ENCODE results near the gene PCDHGA5.

PCDHGA5 gene

GRCh38 chr5:141366016-141366896, 2.3 kb downstream of the PCDHGA5 start:
- Histone ChIP-seq H3K27me3 (peaks cover 100% of the 10 kb centered on the region), H3K4me1 (ENCODE audit: control insufficient read depth in 1 of 2, insufficient read depth in 1 of 2, low read depth in 1 of 2, low read length in 1 of 2) (no peaks in the 10 kb centered on the region), H3K27ac (no peak overlapping the region), H3K9me3 (peaks cover 43% of the 10 kb centered on the region), H3K4me3 (ENCODE audit: low read depth in 1 of 2, low read length in 1 of 2) (no peak overlapping the region), H3K36me3 (no peaks in the 10 kb centered on the region)
- no peak for TF ChIP-seq CTCF (IDR thresholded peaks at IDR 0.05)

GRCh38 chr5:141369994-141370848, 6.3 kb downstream of the PCDHGA5 start, which contains the start of gene PCDHGB3:
Gene PCDHGB3, plus strand, starts transcription at chr5:141370242. Its CDS starts 153 bp downstream, at chr5:141370395.
- Histone ChIP-seq H3K9me3 (peaks cover 44% of the 10 kb centered on the region), H3K4me1 (ENCODE audit: control insufficient read depth in 1 of 2, insufficient read depth in 1 of 2, low read depth in 1 of 2, low read length in 1 of 2) (no peaks in the 10 kb centered on the region), H3K27me3 (peaks cover 100% of the 10 kb centered on the region), H3K4me3 (ENCODE audit: low read depth in 1 of 2, low read length in 1 of 2) (no peak within 1 kb of the TSS), H3K27ac (no peak within 1 kb of the TSS), H3K36me3 (no peaks in the 10 kb centered on the region)
- no peak for TF ChIP-seq CTCF (IDR thresholded peaks at IDR 0.05)

GRCh38 chr5:141371572-141372475, 7.9 kb downstream of the PCDHGA5 start:
- TF ChIP-seq CTCF (IDR thresholded peaks at IDR 0.05), result no peak
- Histone ChIP-seq H3K36me3 (no peaks in the 10 kb centered on the region), H3K9me3 (peaks cover 40% of the 10 kb centered on the region), H3K27me3 (peaks cover 97% of the 10 kb centered on the region), H3K4me1 (ENCODE audit: control insufficient read depth in 1 of 2, insufficient read depth in 1 of 2, low read depth in 1 of 2, low read length in 1 of 2) (no peaks in the 10 kb centered on the region), H3K27ac (no peak overlapping the region), H3K4me3 (ENCODE audit: low read depth in 1 of 2, low read length in 1 of 2) (no peak overlapping the region)

- Histone ChIP-seq H3K36me3 (no peaks in the 10 kb centered on the region), H3K9me3 (peaks cover 39% of the 10 kb centered on the region), H3K4me3 (ENCODE audit: low read depth in 1 of 2, low read length in 1 of 2) (no peak within 1 kb of the TSS), H3K27ac (no peak within 1 kb of the TSS), H3K4me1 (ENCODE audit: control insufficient read depth in 1 of 2, insufficient read depth in 1 of 2, low read depth in 1 of 2, low read length in 1 of 2) (no peaks in the 10 kb centered on the region), H3K27me3 (peaks cover 96% of the 10 kb centered on the region)
- TF ChIP-seq CTCF (IDR thresholded peaks at IDR 0.05), result no peak
Measured at GRCh38 chr5:141373673-141374317, 9.8 kb downstream of the PCDHGA5 start, which contains the start of gene PCDHGA6. Gene PCDHGA6, plus strand, starts transcription at chr5:141373891. Its CDS starts 193 bp downstream, at chr5:141374084.

All from neutrophil (primary cell).